ENCODE results near the gene PAXX.

PAXX gene

DNA sequence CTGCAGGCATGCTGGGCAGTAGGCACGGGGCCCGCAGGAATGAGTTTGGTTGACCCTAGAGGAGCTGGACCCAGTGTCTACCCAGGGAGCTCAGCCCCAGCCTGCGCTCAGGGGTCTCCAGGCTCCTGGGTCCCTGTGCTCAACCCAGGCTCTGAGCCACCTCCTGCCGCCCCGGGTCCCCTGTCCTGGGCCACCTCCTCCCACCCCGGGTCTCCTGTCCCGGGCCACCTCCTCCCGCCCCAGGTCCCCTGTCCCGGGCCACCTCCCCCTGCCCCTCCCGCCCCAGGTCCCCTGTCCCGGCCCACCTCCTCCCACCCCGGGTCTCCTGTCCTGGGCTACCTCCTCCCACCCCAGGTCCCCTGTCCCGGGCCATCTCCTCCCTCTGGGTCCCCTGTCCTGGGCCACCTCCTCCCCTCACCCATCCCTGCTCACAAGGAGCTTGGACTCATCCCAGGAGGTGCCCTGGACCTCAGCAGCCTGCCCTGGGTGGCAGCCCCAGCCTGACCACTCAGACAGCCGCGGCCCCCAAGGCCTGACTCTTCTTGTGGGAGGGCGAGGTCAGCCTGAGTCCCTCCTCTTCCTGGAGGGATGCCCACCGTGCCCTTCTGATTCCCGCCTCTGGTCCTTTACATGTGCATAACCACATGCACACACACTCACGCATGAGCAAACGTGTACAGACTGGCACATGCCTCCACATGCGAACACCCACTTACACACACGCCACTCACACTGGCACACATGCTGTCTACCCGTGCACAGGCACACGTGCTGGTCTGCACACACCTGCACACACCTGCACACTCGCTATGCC, 37.7 kb upstream of the PAXX start:
- DNase-seq (ENCODE audit: low read depth) = no peak
- H3K4me3 ChIP-seq (replicated peaks; ENCODE audit: low read depth, low read length) = no peak overlapping the region
- no peak for TF ChIP-seq CTCF (IDR thresholded peaks at IDR 0.05; ENCODE audit: low read length, missing control alignments)

DNA sequence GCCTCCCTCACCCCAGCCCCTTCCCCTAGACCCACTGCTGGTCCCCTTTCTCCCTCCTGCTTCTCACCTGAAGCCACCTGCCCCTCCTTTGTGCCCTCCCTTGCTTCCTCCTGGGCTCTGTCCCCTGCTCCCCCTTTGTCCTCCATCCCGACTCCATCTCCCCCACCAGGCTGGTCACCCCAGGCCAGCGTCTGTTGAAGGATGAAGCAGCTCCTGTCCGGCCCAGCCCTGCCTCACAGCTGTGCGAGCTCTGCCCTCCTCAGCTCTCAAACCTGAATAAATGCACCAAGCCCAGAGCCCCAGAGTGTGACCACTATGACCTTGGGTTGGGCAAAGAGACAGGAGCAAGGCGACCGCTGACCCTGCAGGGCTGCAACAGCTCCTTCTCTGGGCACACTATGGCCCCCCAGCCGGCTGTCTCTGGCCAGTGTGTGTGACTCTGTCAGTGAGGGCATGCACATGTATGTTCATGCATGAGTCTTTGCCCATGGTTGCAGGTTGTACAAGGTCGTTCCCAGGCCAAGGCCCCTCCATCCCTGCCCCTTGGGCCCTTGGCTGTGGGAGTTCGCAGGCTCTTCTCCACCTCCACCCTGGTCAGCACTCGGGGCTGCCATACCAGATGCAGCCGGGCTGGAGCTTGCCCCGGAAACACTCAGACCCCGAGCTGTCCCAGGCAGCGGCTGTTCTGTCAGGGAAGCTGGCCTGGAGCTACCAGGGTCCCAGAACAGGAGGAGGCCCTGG, 36.9 kb upstream of the PAXX start:
- no peak for TF ChIP-seq CTCF (IDR thresholded peaks at IDR 0.05; ENCODE audit: low read length, missing control alignments)
- DNase-seq (ENCODE audit: low read depth) = no peak
- H3K4me3 ChIP-seq (replicated peaks; ENCODE audit: low read depth, low read length) = no peak overlapping the region

- TF ChIP-seq CTCF (IDR thresholded peaks at IDR 0.05; ENCODE audit: low read length, missing control alignments) = no peak
Observed at GRCh38 chr9:136955943-136956335, 36.3 kb upstream of the PAXX start.

DNA sequence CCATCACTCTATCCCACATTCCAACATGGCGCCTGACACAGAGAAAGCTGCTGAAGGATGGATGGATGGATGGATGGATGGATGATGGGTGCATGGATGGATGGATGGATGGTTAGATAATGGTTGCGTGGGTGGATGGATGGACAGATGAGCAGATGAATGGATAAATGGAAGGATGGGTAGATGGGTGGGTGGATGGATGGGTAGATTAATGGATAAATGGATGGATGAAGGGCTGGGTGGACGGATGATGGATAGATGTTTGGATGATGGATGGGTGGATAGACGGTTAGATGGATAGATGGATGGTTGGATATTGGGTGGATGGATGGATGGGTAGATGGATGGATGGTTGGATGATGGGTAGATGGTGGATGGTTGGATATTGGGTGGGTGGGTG, 35.6 kb upstream of the PAXX start:
- DNase-seq (ENCODE audit: low read depth) = no peak
- no peak overlapping the region for H3K4me3 ChIP-seq (replicated peaks; ENCODE audit: low read depth, low read length)
- no peak for TF ChIP-seq CTCF (IDR thresholded peaks at IDR 0.05; ENCODE audit: low read length, missing control alignments)

More at GRCh38 chr9:136955943-136956335, 36.3 kb upstream of the PAXX start:
- H3K4me3 ChIP-seq (replicated peaks; ENCODE audit: low read depth, low read length) = no peak overlapping the region
- DNase-seq (ENCODE audit: low read depth) = no peak

- no peak for DNase-seq (ENCODE audit: low read depth)
- H3K4me3 ChIP-seq (replicated peaks; ENCODE audit: low read depth, low read length) = no peak overlapping the region
- TF ChIP-seq CTCF (IDR thresholded peaks at IDR 0.05; ENCODE audit: low read length, missing control alignments) = no peak
Observed at GRCh38 chr9:136957461-136957860, 34.8 kb upstream of the PAXX start.

DNA sequence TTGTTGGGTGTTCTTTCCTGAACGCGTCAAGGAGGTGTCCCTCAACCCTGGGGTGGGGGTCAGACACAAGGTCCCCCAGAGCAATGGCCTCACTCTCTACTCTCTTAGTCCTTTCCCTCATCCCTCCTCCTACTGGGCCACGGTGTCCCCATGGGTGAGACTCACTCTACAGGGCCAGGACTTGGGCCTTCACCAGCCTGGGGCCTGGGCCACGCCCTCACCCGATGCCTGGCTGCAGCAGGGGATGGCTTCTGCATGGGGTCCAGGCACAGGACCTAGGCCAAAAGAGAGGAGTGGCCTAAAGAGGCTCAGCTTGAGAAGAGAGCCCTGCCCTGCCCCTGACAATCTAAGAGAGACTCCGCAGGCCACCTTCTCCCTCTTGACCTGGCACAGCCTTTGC, 34.3 kb upstream of the PAXX start:
- no peak for TF ChIP-seq CTCF (IDR thresholded peaks at IDR 0.05; ENCODE audit: low read length, missing control alignments)
- no peak overlapping the region for H3K4me3 ChIP-seq (replicated peaks; ENCODE audit: low read depth, low read length)
- no peak for DNase-seq (ENCODE audit: low read depth)
